ENCODE results near the gene GLT1D1. TPM values are rescaled to one million over a fixed set of nuclear protein-coding genes. Genes with fewer than 3 reads are reported as not detected.

Gene GLT1D1
- polyA plus RNA-seq, 3 donors, result 40.6 to 55.6 (median 53.3) TPM

DNA sequence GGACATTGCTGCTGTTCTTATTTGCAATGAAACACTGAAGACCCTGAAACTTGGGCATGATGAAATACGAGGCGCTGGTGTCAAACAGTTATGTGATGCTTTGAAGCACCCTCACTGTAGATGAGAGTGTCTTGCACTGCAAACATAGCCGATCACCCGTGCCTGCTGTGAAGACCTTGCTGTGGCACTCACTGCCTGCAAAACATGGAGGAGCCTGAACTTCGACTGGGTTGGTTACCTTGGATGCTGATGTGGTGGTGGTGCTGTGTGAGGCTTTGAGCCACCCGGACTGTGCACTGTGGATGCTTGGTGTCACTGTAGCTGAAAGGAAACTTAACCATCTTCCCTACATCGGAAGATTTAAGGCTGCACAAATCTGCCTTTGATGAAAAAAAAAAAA, 162.9 kb downstream of the GLT1D1 start:
- H3K79me2 ChIP-seq (ENCODE audit: insufficient read depth, low read length), result no peaks in the 10 kb centered on the region
- no peak overlapping the region for H3K27ac ChIP-seq (ENCODE audit: low read depth in 1 of 2, low read length in 2 of 2)
- H3K9ac ChIP-seq (ENCODE audit: insufficient read depth, low read length, poor library complexity, severe bottlenecking), result no peak overlapping the region
- peaks cover 0 to 3% (median 1%) of the 10 kb centered on the region in 3 donors for H3K27me3 Mint-ChIP-seq (ENCODE audit: low read depth in 3 of 3)
- no peak overlapping the region for H3K4me3 ChIP-seq (replicated peaks in 1 of 3; ENCODE audit: low read depth in 2 of 3, low read length in 3 of 3)
- no peak overlapping the region for H3K4me2 ChIP-seq (replicated peaks; ENCODE audit: extremely low read depth, low read length, poor library complexity, severe bottlenecking)
- TF ChIP-seq, protein P1, sequence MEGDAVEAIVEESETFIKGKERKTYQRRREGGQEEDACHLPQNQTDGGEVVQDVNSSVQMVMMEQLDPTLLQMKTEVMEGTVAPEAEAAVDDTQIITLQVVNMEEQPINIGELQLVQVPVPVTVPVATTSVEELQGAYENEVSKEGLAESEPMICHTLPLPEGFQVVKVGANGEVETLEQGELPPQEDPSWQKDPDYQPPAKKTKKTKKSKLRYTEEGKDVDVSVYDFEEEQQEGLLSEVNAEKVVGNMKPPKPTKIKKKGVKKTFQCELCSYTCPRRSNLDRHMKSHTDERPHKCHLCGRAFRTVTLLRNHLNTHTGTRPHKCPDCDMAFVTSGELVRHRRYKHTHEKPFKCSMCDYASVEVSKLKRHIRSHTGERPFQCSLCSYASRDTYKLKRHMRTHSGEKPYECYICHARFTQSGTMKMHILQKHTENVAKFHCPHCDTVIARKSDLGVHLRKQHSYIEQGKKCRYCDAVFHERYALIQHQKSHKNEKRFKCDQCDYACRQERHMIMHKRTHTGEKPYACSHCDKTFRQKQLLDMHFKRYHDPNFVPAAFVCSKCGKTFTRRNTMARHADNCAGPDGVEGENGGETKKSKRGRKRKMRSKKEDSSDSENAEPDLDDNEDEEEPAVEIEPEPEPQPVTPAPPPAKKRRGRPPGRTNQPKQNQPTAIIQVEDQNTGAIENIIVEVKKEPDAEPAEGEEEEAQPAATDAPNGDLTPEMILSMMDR (IDR thresholded peaks at IDR 0.05), result no peak
- no peak overlapping the region for H3K27ac Mint-ChIP-seq
- peaks cover 12 to 15% of the 10 kb centered on the region in 2 donors for H3K9me3 ChIP-seq (replicated peaks in 1 of 2; ENCODE audit: control insufficient read depth in 1 of 2, insufficient read depth in 1 of 2, low read length in 2 of 2)
- no peak for DNase-seq
- no peak overlapping the region for H2AFZ ChIP-seq (ENCODE audit: insufficient read depth, low read depth, low read length, poor library complexity, severe bottlenecking)
- intact Hi-C loops (cut with micrococcal nuclease), result no loop called here
- no peaks in the 10 kb centered on the region for H3K27me3 ChIP-seq (ENCODE audit: control insufficient read depth in 2 of 2, insufficient read depth in 2 of 2, low read length in 2 of 2)
- no peaks in the 10 kb centered on the region for H3K4me1 Mint-ChIP-seq
- H3K4me3 Mint-ChIP-seq, result no peak overlapping the region
- no peaks in the 10 kb centered on the region for H3K4me1 ChIP-seq (ENCODE audit: control insufficient read depth in 1 of 2, insufficient read depth in 2 of 2, low read length in 2 of 2)
- WGBS (ENCODE audit: insufficient coverage), result 88% methylated on average over 3 of the region's 7 CpGs
- peaks cover 9 to 36% (median 19%) of the 10 kb centered on the region in 7 donors for H3K9me3 Mint-ChIP-seq
- no peaks in the 10 kb centered on the region for H3K36me3 Mint-ChIP-seq
- no peaks in the 10 kb centered on the region for H4K20me1 ChIP-seq (ENCODE audit: insufficient read depth, low read length)
- no peaks in the 10 kb centered on the region for H3K36me3 ChIP-seq (replicated peaks in 1 of 2; ENCODE audit: control insufficient read depth in 1 of 2, insufficient read depth in 2 of 2, low read length in 2 of 2)

DNA sequence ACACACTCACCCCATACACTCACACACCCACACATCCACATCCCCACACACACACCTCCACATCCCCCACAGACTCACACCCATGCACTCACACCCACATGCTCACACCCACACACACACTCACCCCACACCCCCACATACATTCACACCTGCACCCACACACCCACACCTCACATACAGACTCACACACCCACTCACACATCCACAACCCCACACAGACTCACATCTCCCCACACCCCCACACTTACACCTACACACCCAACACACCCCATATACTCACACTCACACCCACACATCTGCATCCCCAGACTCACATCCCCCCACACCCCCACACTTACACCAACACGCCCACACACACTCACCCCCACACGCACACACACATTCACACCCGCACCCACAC, 171.8 kb downstream of the GLT1D1 start:
- no peak overlapping the region for H3K4me2 ChIP-seq (replicated peaks; ENCODE audit: extremely low read depth, low read length, poor library complexity, severe bottlenecking)
- Mint-ChIP-seq H3K36me3 (no peaks in the 10 kb centered on the region), H3K4me3 (no peak overlapping the region), H3K9me3 (peaks cover 0 to 11% (median 6%) of the 10 kb centered on the region in 7 donors), H3K27ac (no peak overlapping the region), H3K27me3 (ENCODE audit: low read depth in 3 of 3) (peaks cover 0 to 3% (median 0%) of the 10 kb centered on the region in 3 donors), H3K4me1 (no peaks in the 10 kb centered on the region)
- no peak overlapping the region for H3K4me3 ChIP-seq (replicated peaks in 1 of 3; ENCODE audit: low read depth in 2 of 3, low read length in 3 of 3)
- no peaks in the 10 kb centered on the region for H3K4me1 ChIP-seq (ENCODE audit: control insufficient read depth in 1 of 2, insufficient read depth in 2 of 2, low read length in 2 of 2)
- TF ChIP-seq, protein P1 (IDR thresholded peaks at IDR 0.05), result no peak
- H3K9ac ChIP-seq (ENCODE audit: insufficient read depth, low read length, poor library complexity, severe bottlenecking), result no peak overlapping the region
- 100% methylated on average over 3 of the region's 3 CpGs for WGBS (ENCODE audit: insufficient coverage)
- H3K27me3 ChIP-seq (ENCODE audit: control insufficient read depth in 2 of 2, insufficient read depth in 2 of 2, low read length in 2 of 2), result no peaks in the 10 kb centered on the region
- DNase-seq, result no peak
- H2AFZ ChIP-seq (ENCODE audit: insufficient read depth, low read depth, low read length, poor library complexity, severe bottlenecking), result no peak overlapping the region
- no peak overlapping the region for H3K27ac ChIP-seq (ENCODE audit: low read depth in 1 of 2, low read length in 2 of 2)
- H4K20me1 ChIP-seq (ENCODE audit: insufficient read depth, low read length), result no peaks in the 10 kb centered on the region
- intact Hi-C loops (cut with micrococcal nuclease), result no loop called here
- peaks cover 6 to 12% of the 10 kb centered on the region in 2 donors for H3K9me3 ChIP-seq (replicated peaks in 1 of 2; ENCODE audit: control insufficient read depth in 1 of 2, insufficient read depth in 1 of 2, low read length in 2 of 2)
- H3K36me3 ChIP-seq (replicated peaks in 1 of 2; ENCODE audit: control insufficient read depth in 1 of 2, insufficient read depth in 2 of 2, low read length in 2 of 2), result no peaks in the 10 kb centered on the region
- H3K79me2 ChIP-seq (ENCODE audit: insufficient read depth, low read length), result no peaks in the 10 kb centered on the region

Measured in CD14-positive monocyte (primary cell).